CD4-positive, alpha-beta T cell treated with Interleukin-4 for 4 hours (primary cell): Measurements from ENCODE around the gene ULK4.
"Not testable (repeated sequence)": the region's sequence is repeated elsewhere in the genome, so short reads cannot be mapped to it uniquely, and the experiment has no call there.

Experiments used
- DNase-seq: peaks from one replicate; pipeline ENCODE4 v3.0.0-alpha.2; 2020

ULK4 gene

GRCh38 chr3:41749988-41750387, 211.9 kb downstream of the ULK4 start:
- DNase-seq = no peak

- no peak for DNase-seq
These were observed 215.7 kb downstream of the ULK4 start for GRCh38 chr3:41746215-41746614.

GRCh38 chr3:41742121-41742520, 219.8 kb downstream of the ULK4 start:
- no peak for DNase-seq

- no peak for DNase-seq
These were observed 221.5 kb downstream of the ULK4 start for GRCh38 chr3:41740374-41740886.

GRCh38 chr3:41726891-41727290, 235.0 kb downstream of the ULK4 start:
- no peak for DNase-seq

GRCh38 chr3:41717641-41718040, 244.3 kb downstream of the ULK4 start:
- DNase-seq = no peak

GRCh38 chr3:41716471-41716870, 245.4 kb downstream of the ULK4 start:
- DNase-seq = no peak

GRCh38 chr3:41715376-41715775, 246.5 kb downstream of the ULK4 start:
- DNase-seq = no peak

GRCh38 chr3:41711651-41712050, 250.3 kb downstream of the ULK4 start:
- DNase-seq = no peak

GRCh38 chr3:41710646-41711388, 251.1 kb downstream of the ULK4 start:
- DNase-seq = no peak

GRCh38 chr3:41709213-41709612, 252.7 kb downstream of the ULK4 start:
- not testable (repeated sequence) for DNase-seq

- DNase-seq = no peak
These were observed 253.7 kb downstream of the ULK4 start for GRCh38 chr3:41708176-41708575.

- no peak for DNase-seq
These were observed 256.0 kb downstream of the ULK4 start for GRCh38 chr3:41705893-41706292.

GRCh38 chr3:41701191-41701698, 260.7 kb downstream of the ULK4 start:
- DNase-seq = no peak

- DNase-seq = no peak
These were observed 261.7 kb downstream of the ULK4 start for GRCh38 chr3:41700155-41700554.

GRCh38 chr3:41698898-41699297, 263.0 kb downstream of the ULK4 start:
- no peak for DNase-seq

GRCh38 chr3:41697702-41698101, 264.2 kb downstream of the ULK4 start:
- no peak for DNase-seq

GRCh38 chr3:41695806-41696205, 266.1 kb downstream of the ULK4 start:
- not testable (repeated sequence) for DNase-seq

GRCh38 chr3:41693799-41694198, 268.1 kb downstream of the ULK4 start:
- no peak for DNase-seq

GRCh38 chr3:41690766-41691563, 270.9 kb downstream of the ULK4 start:
- DNase-seq = no peak

- no peak for DNase-seq
These were observed 273.1 kb downstream of the ULK4 start for GRCh38 chr3:41688595-41689380.

- no peak for DNase-seq
These were observed 276.8 kb downstream of the ULK4 start for GRCh38 chr3:41684797-41685735.
